Activated T-helper 2 cell treated with anti-CD3 and anti-CD28 coated beads, Interferon-gamma antibody, Interleukin-2, Interleukin-4, amounts not matched to agents 10 μg/mL and 5 μg/mL and 100 μg/mL, durations not matched to agents 14 hours and 24 hours and 36 hours (primary cell): ENCODE data around the gene GCKR. TPM values are rescaled to one million over a fixed set of nuclear protein-coding genes. Genes with fewer than 3 reads are reported as not detected.

Experiments
- DNase-seq: peaks from one replicate; pipeline ENCODE4 v3.0.0; 2021; ENCODE audit warnings: low spot score
- H3K27ac Mint-ChIP-seq: one replicate; pipeline ENCODE4 v1.8.0; 2021; ENCODE audit warnings: mixed read lengths
- H3K27me3 Mint-ChIP-seq: one replicate; pipeline ENCODE4 v1.8.0; 2021; ENCODE audit warnings: low read depth, mixed read lengths
- H3K36me3 Mint-ChIP-seq: one replicate; pipeline ENCODE4 v1.8.0; 2021; ENCODE audit warnings: low read depth, mixed read lengths
- H3K4me1 Mint-ChIP-seq: one replicate; pipeline ENCODE4 v1.8.0; 2021; ENCODE audit warnings: low read depth, mixed read lengths
- H3K4me3 Mint-ChIP-seq: one replicate; pipeline ENCODE4 v1.8.0; 2021; ENCODE audit warnings: low read depth, mild to moderate bottlenecking, moderate library complexity, mixed read lengths
- H3K9me3 Mint-ChIP-seq: one replicate; pipeline ENCODE4 v1.8.0; 2021; ENCODE audit warnings: mixed read lengths
- intact Hi-C: fragments of 100-400 bp; cut with micrococcal nuclease; formaldehyde crosslinking; loops from one replicate; pipeline ENCODE4 v1.15.1; 2023
- total RNA-seq: library from RNA; stranded (reverse); gene quantifications from 2 replicates; pipeline ENCODE4 v1.2.3, GENCODE V29; 2022

Gene GCKR
- total RNA-seq = not detected in 2 replicates

- intact Hi-C loops = loop anchor here (10.0 kb wide), 1 partner anchor 88 kb away; the partner anchor contains the start of gene ZNF512
- Mint-ChIP-seq H3K27me3 (peaks cover 58% of the 10 kb centered on the region), H3K9me3 (no peaks in the 10 kb centered on the region), H3K27ac (no peak within 1 kb of the TSS), H3K4me3 (peak within 1 kb of the TSS; percentile 73), H3K36me3 (no peaks in the 10 kb centered on the region), H3K4me1 (peaks cover 4% of the 10 kb centered on the region)
- no peak for DNase-seq
These were observed at the start of gene GCKR for GRCh38 chr2:27496357-27497287. Gene GCKR (plus strand): TSS chr2:27496839. CDS start chr2:27496905, 66 bp downstream.

GRCh38 chr2:27448381-27448780 lies 48.3 kb upstream of the GCKR start:
- peaks cover 14% of the 10 kb centered on the region for H3K36me3 Mint-ChIP-seq
- DNase-seq = no peak
- H3K4me1 Mint-ChIP-seq = peaks cover 5% of the 10 kb centered on the region
- intact Hi-C loops = no loop called here
- H3K27me3 Mint-ChIP-seq = no peaks in the 10 kb centered on the region
- H3K27ac Mint-ChIP-seq = no peak overlapping the region
- no peaks in the 10 kb centered on the region for H3K9me3 Mint-ChIP-seq
- H3K4me3 Mint-ChIP-seq = no peak overlapping the region

- Mint-ChIP-seq H3K27me3 (no peaks in the 10 kb centered on the region), H3K4me1 (peaks cover 5% of the 10 kb centered on the region), H3K9me3 (no peaks in the 10 kb centered on the region), H3K4me3 (no peak overlapping the region), H3K27ac (peak overlapping the region; percentile 35), H3K36me3 (peaks cover 6% of the 10 kb centered on the region)
- intact Hi-C loops = no loop called here
- DNase-seq = no peak
These were observed 45.5 kb upstream of the GCKR start for GRCh38 chr2:27451095-27451494.

- DNase-seq = no peak
- H3K27ac Mint-ChIP-seq = no peak overlapping the region
- no peaks in the 10 kb centered on the region for H3K9me3 Mint-ChIP-seq
- H3K36me3 Mint-ChIP-seq = peaks cover 4% of the 10 kb centered on the region
- no peak overlapping the region for H3K4me3 Mint-ChIP-seq
- peaks cover 5% of the 10 kb centered on the region for H3K4me1 Mint-ChIP-seq
- H3K27me3 Mint-ChIP-seq = no peaks in the 10 kb centered on the region
- intact Hi-C loops = no loop called here
These were observed 42.7 kb upstream of the GCKR start for GRCh38 chr2:27453968-27454367.

GRCh38 chr2:27461118-27461517 lies 35.5 kb upstream of the GCKR start:
- Mint-ChIP-seq H3K27ac (no peak overlapping the region), H3K4me3 (no peak overlapping the region), H3K36me3 (no peaks in the 10 kb centered on the region), H3K9me3 (no peaks in the 10 kb centered on the region), H3K4me1 (no peaks in the 10 kb centered on the region), H3K27me3 (no peaks in the 10 kb centered on the region)
- DNase-seq = no peak
- intact Hi-C loops = no loop called here

- intact Hi-C loops = no loop called here
- Mint-ChIP-seq H3K9me3 (no peaks in the 10 kb centered on the region), H3K4me1 (no peaks in the 10 kb centered on the region), H3K36me3 (no peaks in the 10 kb centered on the region), H3K4me3 (no peak overlapping the region), H3K27ac (no peak overlapping the region), H3K27me3 (no peaks in the 10 kb centered on the region)
- no peak for DNase-seq
These were observed 32.2 kb upstream of the GCKR start for GRCh38 chr2:27464443-27464842.

- H3K27me3 Mint-ChIP-seq = no peaks in the 10 kb centered on the region
- no peaks in the 10 kb centered on the region for H3K9me3 Mint-ChIP-seq
- H3K4me1 Mint-ChIP-seq = no peaks in the 10 kb centered on the region
- H3K4me3 Mint-ChIP-seq = no peak overlapping the region
- intact Hi-C loops = no loop called here
- H3K36me3 Mint-ChIP-seq = peaks cover 3% of the 10 kb centered on the region
- no peak for DNase-seq
- H3K27ac Mint-ChIP-seq = no peak overlapping the region
These were observed 24.7 kb upstream of the GCKR start for GRCh38 chr2:27471961-27472360.

GRCh38 chr2:27485496-27485895 lies 11.1 kb upstream of the GCKR start:
- H3K27ac Mint-ChIP-seq = no peak overlapping the region
- H3K4me3 Mint-ChIP-seq = no peak overlapping the region
- no peak for DNase-seq
- intact Hi-C loops = no loop called here
- peaks cover 13% of the 10 kb centered on the region for H3K4me1 Mint-ChIP-seq
- no peaks in the 10 kb centered on the region for H3K27me3 Mint-ChIP-seq
- no peaks in the 10 kb centered on the region for H3K9me3 Mint-ChIP-seq
- no peaks in the 10 kb centered on the region for H3K36me3 Mint-ChIP-seq

GRCh38 chr2:27489118-27489497 lies 7.5 kb upstream of the GCKR start:
- intact Hi-C loops = loop anchor here (1.0 to 2.0 kb wide), 2 partner anchors 61 to 140 kb away; partner anchors contain the start of genes CCDC121, GPN1 and NRBP1
- peaks cover 10% of the 10 kb centered on the region for H3K27me3 Mint-ChIP-seq
- H3K9me3 Mint-ChIP-seq = no peaks in the 10 kb centered on the region
- H3K4me1 Mint-ChIP-seq = peaks cover 19% of the 10 kb centered on the region
- H3K27ac Mint-ChIP-seq = peak overlapping the region; percentile 74
- H3K4me3 Mint-ChIP-seq = peak overlapping the region; percentile 86
- no peaks in the 10 kb centered on the region for H3K36me3 Mint-ChIP-seq
- DNase-seq = no peak

GRCh38 chr2:27489498-27490397 lies 6.9 kb upstream of the GCKR start, which contains the start of gene IFT172:
Gene IFT172 (minus strand): TSS chr2:27489743. CDS start chr2:27489653, 90 bp downstream.
- H3K4me3 Mint-ChIP-seq = peak within 1 kb of the TSS; percentile 86
- intact Hi-C loops = loop anchor here (1.0 to 10.0 kb wide), 3 partner anchors 61 to 139 kb away; partner anchors contain the start of genes CCDC121, GPN1, NRBP1 and ZNF512
- H3K27me3 Mint-ChIP-seq = peaks cover 13% of the 10 kb centered on the region
- peak; percentile 99 for DNase-seq
- peaks cover 19% of the 10 kb centered on the region for H3K4me1 Mint-ChIP-seq
- peak within 1 kb of the TSS; percentile 74 for H3K27ac Mint-ChIP-seq
- H3K36me3 Mint-ChIP-seq = no peaks in the 10 kb centered on the region
- no peaks in the 10 kb centered on the region for H3K9me3 Mint-ChIP-seq

- no peak overlapping the region for H3K4me3 Mint-ChIP-seq
- H3K4me1 Mint-ChIP-seq = peaks cover 23% of the 10 kb centered on the region
- peaks cover 37% of the 10 kb centered on the region for H3K27me3 Mint-ChIP-seq
- no peak for DNase-seq
- no peaks in the 10 kb centered on the region for H3K36me3 Mint-ChIP-seq
- no peaks in the 10 kb centered on the region for H3K9me3 Mint-ChIP-seq
- intact Hi-C loops = loop anchor here (10.0 kb wide), 1 partner anchor 92 kb away; the partner anchor contains the start of gene ZNF512
- no peak overlapping the region for H3K27ac Mint-ChIP-seq
These were observed 4.1 kb upstream of the GCKR start for GRCh38 chr2:27492557-27492956.

GRCh38 chr2:27493948-27494283 lies 2.7 kb upstream of the GCKR start:
- DNase-seq = no peak
- H3K27me3 Mint-ChIP-seq = peaks cover 50% of the 10 kb centered on the region
- no peak overlapping the region for H3K27ac Mint-ChIP-seq
- peaks cover 23% of the 10 kb centered on the region for H3K4me1 Mint-ChIP-seq
- intact Hi-C loops = loop anchor here (10.0 kb wide), 1 partner anchor 91 kb away; the partner anchor contains the start of gene ZNF512
- peak overlapping the region; percentile 56 for H3K4me3 Mint-ChIP-seq
- H3K36me3 Mint-ChIP-seq = no peaks in the 10 kb centered on the region
- no peaks in the 10 kb centered on the region for H3K9me3 Mint-ChIP-seq
